GM21381 (cell line): Measurements from ENCODE around the gene SPTBN1.

Experiments used
- ATAC-seq: cut with Tn5 transposase; IDR thresholded peaks from one replicate; pipeline ENCODE4 v1.9.1; 2021; ENCODE audit warnings: mild to moderate bottlenecking, moderate library complexity; ENCODE audit not compliant: unreplicated experiment

SPTBN1 gene

GRCh38 chr2:54455563-54456361, at the start of gene SPTBN1:
Gene SPTBN1, plus strand, starts transcription at chr2:54456327. Its CDS starts 70,092 bp downstream, at chr2:54526419.
- ATAC-seq: peak; percentile 27

- ATAC-seq: no peak
These were observed 48.4 kb upstream of the SPTBN1 start for GRCh38 chr2:54407693-54408092.

GRCh38 chr2:54408288-54408687, 47.8 kb upstream of the SPTBN1 start:
- no peak for ATAC-seq

GRCh38 chr2:54409752-54410151, 46.4 kb upstream of the SPTBN1 start:
- ATAC-seq: no peak

- ATAC-seq: no peak
These were observed 44.2 kb upstream of the SPTBN1 start for GRCh38 chr2:54411801-54412354.

DNA sequence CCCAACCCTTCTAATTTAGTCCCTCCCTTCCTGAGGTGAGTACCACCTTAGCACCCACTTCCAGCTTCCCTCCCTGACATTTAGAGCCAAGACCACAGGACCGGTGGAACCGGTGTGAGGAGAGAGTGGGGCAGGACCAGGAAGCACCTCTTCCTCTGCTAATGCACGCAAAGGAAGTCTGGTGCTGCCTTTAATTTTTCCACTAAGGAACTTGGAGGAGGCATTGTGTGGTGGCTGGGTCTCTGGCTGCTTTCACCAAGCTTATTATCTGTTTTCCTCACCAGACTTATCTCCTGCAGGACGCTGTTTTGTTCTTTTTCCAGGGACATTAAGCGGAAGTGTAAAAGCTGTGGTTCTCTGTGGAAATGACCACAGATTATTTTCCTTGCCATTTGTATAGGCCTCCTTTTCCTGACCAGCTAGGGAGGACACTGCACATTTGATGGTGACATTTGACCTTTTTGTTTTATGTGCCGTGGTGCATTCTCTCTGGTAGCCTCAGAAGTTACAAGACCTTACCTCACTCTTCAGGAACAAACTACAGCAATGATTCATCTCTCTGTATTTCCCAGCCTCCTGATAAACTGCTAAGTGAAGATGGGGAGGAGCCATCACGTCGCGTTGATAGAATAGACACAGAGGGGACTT, 39.8 kb upstream of the SPTBN1 start:
- no peak for ATAC-seq

DNA sequence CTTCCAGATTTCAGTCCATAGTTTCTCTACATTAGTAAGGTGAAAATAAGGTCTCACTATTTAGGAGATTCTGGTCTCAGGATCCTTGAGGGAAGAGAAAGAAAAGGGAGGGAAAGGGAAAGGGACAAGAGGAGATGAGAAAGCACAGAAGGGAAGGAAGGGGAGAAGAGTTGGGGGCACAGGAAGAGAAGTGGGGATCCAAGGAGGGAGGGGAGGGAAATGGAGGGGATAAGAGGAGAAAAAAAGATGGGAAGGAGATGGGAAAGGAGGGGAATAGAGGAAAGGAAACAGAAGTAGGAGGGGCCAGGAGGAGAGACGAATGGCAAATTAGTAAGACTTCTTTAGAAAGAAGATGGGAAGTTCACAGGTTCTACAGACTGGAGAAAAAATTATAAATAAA, 39.2 kb upstream of the SPTBN1 start:
- ATAC-seq: no peak

DNA sequence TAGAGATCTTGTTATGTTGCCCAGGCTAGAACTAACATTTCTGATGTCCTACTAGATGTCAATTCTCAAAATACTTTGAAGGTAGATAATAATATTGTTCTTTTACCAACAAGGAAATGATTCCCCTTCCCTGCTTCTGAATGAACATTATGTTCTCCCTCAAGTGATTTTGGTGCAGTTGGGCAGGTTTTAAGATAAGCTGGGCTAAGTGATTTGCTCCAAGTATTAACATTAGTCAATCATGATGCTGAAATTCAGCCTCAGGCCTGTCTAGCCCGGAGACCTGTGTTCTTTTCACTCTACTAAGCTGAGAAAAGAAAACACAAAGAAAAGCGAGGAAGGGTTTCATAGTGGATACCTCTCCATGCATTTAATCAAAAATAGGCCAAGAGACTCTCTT, 38.5 kb upstream of the SPTBN1 start:
- no peak for ATAC-seq

DNA sequence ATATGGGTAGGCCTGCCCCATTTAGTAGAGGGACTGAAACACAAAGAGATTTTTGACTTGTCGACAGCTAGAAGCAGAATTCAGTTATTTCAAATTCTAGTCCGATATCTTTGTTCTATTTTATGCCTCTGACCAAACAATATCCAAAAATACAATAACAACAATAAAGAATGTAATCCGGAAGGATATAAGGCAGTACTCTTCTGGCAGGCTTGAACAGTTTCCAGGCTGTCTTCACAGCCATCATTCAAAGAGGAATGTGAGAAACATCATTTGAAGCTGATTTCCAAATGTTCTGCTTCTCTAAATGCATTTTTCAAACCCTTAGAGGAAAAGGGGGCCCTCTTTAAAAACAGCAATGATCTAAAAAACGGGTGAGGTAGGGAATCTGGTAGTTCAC, 36.7 kb upstream of the SPTBN1 start:
- no peak for ATAC-seq

- no peak for ATAC-seq
These were observed 36.1 kb upstream of the SPTBN1 start for GRCh38 chr2:54419855-54420523.

DNA sequence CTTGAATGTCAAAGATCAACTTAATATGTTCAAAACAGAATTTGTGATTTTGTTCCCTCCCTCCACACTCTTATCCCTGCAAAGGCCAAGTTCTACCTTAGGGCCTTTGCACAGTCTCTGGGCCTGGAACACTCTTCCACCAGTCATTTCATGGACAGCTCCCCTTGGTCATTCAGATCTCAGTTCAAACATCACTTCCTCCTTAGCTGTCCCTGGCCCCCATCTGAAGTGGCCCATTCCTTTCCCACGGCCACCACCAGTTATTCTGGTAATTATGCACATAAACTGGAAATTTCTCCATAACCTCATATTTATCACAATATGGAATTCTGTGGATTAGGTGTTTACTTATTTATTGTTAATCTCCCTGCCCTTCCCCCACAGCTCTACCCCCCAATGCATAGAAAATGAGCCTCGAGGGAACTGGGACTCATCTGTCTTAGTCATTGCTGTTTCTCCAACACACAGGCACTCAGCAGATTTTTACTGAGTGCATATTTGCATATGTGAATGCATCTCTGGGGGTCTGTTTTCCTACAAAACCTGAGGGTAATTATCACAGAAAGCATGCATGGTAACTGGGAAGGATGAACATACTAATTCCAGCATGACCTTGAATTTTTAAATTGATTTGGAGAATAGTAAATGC, 35.5 kb upstream of the SPTBN1 start:
- no peak for ATAC-seq

DNA sequence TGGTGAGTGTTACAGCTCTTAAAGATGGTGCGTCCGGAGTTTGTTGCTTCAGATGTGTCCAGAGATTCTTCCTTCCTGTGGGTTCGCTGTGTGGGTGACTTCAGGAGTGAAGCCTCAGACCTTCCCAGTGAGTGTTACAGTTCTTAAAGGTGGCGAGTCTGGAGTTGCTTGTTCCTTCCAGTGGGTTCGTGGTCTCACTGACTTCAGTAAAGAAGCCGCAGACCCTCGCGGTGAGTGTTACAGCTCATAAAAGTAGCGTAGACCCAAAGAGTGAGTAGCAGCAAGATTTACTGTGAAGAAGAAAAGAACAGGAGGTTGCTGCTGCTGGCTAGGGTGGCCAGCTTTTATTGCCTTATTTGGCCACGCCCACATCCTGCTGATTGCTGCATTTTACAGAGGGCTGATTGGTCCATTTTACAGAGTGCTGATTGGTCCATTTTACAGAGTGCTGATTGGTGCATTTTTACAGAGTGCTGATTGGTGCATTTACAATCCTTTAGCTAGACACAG, 34.0 kb upstream of the SPTBN1 start:
- ATAC-seq: no peak

DNA sequence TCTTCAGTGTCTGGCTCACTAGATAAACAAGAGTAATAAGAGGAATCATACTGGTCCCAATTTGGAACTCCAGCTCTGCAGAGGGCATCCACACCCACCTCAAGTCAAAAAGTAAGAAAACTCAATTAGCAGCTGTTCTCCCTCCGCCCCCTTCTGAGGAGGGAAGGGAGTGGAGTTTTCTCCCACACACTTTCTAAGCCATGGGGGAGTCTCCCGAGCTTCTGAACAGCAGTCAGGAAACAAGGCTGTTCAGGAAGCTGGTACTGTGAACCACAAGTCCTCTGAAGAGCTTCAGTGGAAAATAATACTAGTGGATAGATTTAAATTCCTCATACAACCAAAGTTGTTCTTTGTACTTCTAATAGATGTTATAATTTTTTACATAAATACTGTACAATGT, 32.9 kb upstream of the SPTBN1 start:
- ATAC-seq: no peak

- no peak for ATAC-seq
These were observed 31.5 kb upstream of the SPTBN1 start for GRCh38 chr2:54424555-54425163.

- no peak for ATAC-seq
These were observed 27.9 kb upstream of the SPTBN1 start for GRCh38 chr2:54428108-54428831.

- no peak for ATAC-seq
These were observed 27.1 kb upstream of the SPTBN1 start for GRCh38 chr2:54429054-54429453.

DNA sequence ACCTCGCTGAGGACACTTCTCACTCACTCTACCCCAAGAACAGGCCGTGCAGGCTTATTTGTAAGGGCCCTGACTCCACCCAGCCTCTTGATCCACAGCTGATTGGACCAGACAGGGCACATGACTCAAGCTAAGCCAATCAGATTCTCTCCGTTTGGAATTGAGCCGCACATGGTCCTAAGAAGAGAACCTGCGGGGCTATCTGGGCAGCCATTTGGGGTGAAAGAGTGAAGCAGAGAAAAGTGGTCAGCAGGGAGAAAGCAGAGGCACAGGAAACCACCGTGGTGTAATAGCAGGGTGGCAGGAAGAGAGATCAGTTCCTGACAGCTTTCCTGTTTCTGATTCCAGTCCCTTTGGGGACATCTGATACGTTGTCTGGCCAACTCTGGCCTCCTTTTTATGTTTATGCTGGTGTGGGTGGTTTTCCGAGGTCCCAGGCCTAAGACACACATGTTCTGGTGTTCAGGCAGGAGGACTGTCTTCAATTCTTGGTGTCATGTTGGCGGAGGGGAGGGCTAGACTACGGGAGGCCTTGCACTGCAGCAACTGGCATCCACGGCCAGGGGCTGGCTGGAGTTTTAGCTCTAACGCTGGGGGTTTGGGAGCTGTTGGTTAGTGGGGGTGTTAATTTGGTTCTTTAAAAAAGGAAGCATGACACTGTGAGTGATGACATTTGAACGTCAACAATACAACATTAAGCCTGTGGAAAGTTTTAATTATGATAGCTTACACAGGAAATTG, 26.1 kb upstream of the SPTBN1 start:
- ATAC-seq: no peak

DNA sequence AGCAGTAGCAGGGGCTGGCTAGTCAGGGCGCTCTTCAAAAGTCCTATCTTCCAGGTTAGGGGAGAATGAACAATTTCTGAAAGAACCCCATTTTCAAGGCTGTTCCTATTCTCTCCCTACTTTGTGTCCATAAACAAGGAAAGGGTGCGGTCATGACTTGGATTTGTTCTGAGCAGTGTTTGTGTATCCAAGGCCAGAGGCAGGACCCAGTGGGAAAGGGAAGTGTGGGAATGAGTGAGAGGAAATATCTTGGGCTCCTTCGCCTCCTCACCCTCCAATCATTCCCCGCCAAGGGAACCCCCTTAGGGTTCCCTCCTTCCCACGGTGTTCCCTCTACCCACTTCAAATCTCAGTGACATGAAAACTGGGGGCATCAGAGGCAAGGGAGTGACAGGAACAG, 25.5 kb upstream of the SPTBN1 start:
- ATAC-seq: no peak
